NCI-H2107 treated with DMSO at 0.1 percent for 48 hours (cell line): Measurements from ENCODE around the gene ARMC3.
"Not testable (repeated sequence)": the region's sequence is repeated elsewhere in the genome, so short reads cannot be mapped to it uniquely, and the experiment has no call there.

Source experiments
- DNase-seq: peaks from one replicate; lab custom pipeline; 2025; ENCODE audit not compliant: unreplicated experiment; lab: John Stamatoyannopoulos, UW

Gene ARMC3

GRCh38 chr10:22929053-22929452, 1.2 kb downstream of the ARMC3 start:
- not testable (repeated sequence) for DNase-seq

GRCh38 chr10:22931948-22932347, 4.1 kb downstream of the ARMC3 start:
- no peak for DNase-seq

- no peak for DNase-seq
Observed at GRCh38 chr10:22932626-22933370, 4.9 kb downstream of the ARMC3 start.

GRCh38 chr10:22934726-22935125, 6.9 kb downstream of the ARMC3 start:
- DNase-seq: no peak

GRCh38 chr10:22942437-22942836, 14.6 kb downstream of the ARMC3 start:
- no peak for DNase-seq

GRCh38 chr10:22945934-22946673, 18.3 kb downstream of the ARMC3 start:
- DNase-seq: no peak

GRCh38 chr10:22954970-22955369, 27.1 kb downstream of the ARMC3 start:
- no peak for DNase-seq

- DNase-seq: no peak
Observed at GRCh38 chr10:22958338-22958737, 30.5 kb downstream of the ARMC3 start.

GRCh38 chr10:22959292-22959691, 31.4 kb downstream of the ARMC3 start:
- no peak for DNase-seq

- no peak for DNase-seq
Observed at GRCh38 chr10:22959950-22960349, 32.1 kb downstream of the ARMC3 start.

GRCh38 chr10:22962817-22963216, 35.0 kb downstream of the ARMC3 start:
- DNase-seq: no peak

- no peak for DNase-seq
Observed at GRCh38 chr10:22969704-22970103, 41.9 kb downstream of the ARMC3 start.

- DNase-seq: no peak
Observed at GRCh38 chr10:22976534-22976933, 48.7 kb downstream of the ARMC3 start.

GRCh38 chr10:22977751-22978150, 49.9 kb downstream of the ARMC3 start:
- DNase-seq: no peak

- DNase-seq: no peak
Observed at GRCh38 chr10:22978287-22978686, 50.4 kb downstream of the ARMC3 start.

- no peak for DNase-seq
Observed at GRCh38 chr10:22978918-22979317, 51.1 kb downstream of the ARMC3 start.

GRCh38 chr10:22980822-22981221, 53.0 kb downstream of the ARMC3 start:
- no peak for DNase-seq

- DNase-seq: no peak
Observed at GRCh38 chr10:22984066-22984465, 56.2 kb downstream of the ARMC3 start.

GRCh38 chr10:22986771-22987542, 59.1 kb downstream of the ARMC3 start:
- peak; percentile 61 for DNase-seq

GRCh38 chr10:22988581-22989360, 60.9 kb downstream of the ARMC3 start:
- peak; percentile 34 for DNase-seq

GRCh38 chr10:22990443-22990842, 62.6 kb downstream of the ARMC3 start:
- DNase-seq: no peak
